BJ (cell line): Measurements from ENCODE around the gene ANKRD2. TPM values are rescaled to one million over a fixed set of nuclear protein-coding genes. Genes with fewer than 3 reads are reported as not detected.
A peak's percentile ranks its signal among the peaks of the same experiment; 100 is the strongest.

Source experiments
- CTCF ChIA-PET: fragments of 350-600 bp; formaldehyde crosslinking; extraction: SDS; loops from one replicate; lab custom pipeline; 2021; ENCODE audit warnings: antibody characterized with exemption, inconsistent platforms; lab: Yijun Ruan, JAX
- POLR2A ChIA-PET: fragments of 300-600 bp; sonication (Branson Sonifier 250); formaldehyde crosslinking; extraction: SDS; loops from one replicate; lab custom pipeline; 2021; ENCODE audit warnings: antibody characterized with exemption; lab: Charles Lee
- DNase-seq: peaks from one replicate; pipeline ENCODE4 v3.0.0-alpha.2; 2011; ENCODE audit warnings: low read depth
- H3K27me3 ChIP-seq: 2 replicates; pipeline ENCODE4 v1.6.0; 2011; ENCODE audit warnings: low read length; ENCODE audit not compliant: control insufficient read depth, insufficient read depth
- H3K36me3 ChIP-seq: 2 replicates; pipeline ENCODE4 v1.5.1; 2011; ENCODE audit warnings: low read length; ENCODE audit not compliant: control insufficient read depth, insufficient read depth
- H3K4me3 ChIP-seq: 2 replicates; pipeline ENCODE4 v1.5.1; 2011; ENCODE audit warnings: low read depth, mild to moderate bottlenecking, control low read depth, low read length
- polyA plus RNA-seq: library from polyadenylated mRNA; depleted of rRNA; stranded (reverse); fragments of >200 nt; gene quantifications from 2 replicates; pipeline ENCODE4 v1.2.3, GENCODE V29; 2011
- TF ChIP-seq, protein P1 (sequence below): IDR thresholded peaks from 2 replicates; pipeline ENCODE4 v1.5.1; 2011; ENCODE audit warnings: low read depth, mild to moderate bottlenecking, control low read depth, inconsistent platforms, low read length, moderate library complexity; ENCODE audit not compliant: insufficient read depth

The ANKRD2 gene
- polyA plus RNA-seq, 1 experiment, result 0.37 TPM

DNA sequence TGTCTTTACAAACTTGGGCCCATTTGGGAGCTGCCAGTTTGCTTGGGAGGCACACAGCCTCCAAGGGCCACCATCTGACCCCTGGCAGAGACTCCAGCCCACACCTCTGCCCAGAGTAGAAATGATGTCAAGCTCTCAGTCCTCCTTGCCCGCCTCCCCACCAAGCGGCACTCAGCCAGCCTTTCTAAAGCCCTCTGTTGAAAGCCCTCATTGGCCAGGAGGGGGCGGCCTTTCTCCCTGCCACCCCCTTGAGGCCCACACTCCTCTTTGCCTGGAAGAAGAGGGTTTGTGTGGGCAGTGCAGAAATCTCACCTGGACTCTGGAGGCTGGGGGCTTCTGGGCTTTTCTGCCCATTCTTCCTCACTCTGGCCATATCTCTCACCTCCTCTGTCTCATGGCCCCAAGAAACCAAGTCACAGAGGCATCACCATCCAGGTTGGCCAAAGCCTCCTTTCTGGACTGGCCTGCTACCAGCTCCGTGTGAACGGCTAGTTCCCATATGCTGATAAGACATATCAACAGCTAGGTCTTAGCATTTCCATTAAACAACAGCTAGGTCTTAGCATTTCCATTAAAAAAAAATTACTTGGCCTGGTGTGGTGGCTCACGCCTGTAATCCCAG is 37.7 kb upstream of the ANKRD2 start:
- ChIA-PET POLR2A (interaction anchor here (0.6 kb wide), 1 partner anchor 114 kb away, joined by 3 read pairs; no protein-coding TSS in a partner anchor), CTCF (interaction anchor here (1.0 to 3.1 kb wide), 14 partner anchors 10 to 110 kb away, joined by 3 to 43 read pairs (median 5); no protein-coding TSS in a partner anchor)
- TF ChIP-seq, protein P1, sequence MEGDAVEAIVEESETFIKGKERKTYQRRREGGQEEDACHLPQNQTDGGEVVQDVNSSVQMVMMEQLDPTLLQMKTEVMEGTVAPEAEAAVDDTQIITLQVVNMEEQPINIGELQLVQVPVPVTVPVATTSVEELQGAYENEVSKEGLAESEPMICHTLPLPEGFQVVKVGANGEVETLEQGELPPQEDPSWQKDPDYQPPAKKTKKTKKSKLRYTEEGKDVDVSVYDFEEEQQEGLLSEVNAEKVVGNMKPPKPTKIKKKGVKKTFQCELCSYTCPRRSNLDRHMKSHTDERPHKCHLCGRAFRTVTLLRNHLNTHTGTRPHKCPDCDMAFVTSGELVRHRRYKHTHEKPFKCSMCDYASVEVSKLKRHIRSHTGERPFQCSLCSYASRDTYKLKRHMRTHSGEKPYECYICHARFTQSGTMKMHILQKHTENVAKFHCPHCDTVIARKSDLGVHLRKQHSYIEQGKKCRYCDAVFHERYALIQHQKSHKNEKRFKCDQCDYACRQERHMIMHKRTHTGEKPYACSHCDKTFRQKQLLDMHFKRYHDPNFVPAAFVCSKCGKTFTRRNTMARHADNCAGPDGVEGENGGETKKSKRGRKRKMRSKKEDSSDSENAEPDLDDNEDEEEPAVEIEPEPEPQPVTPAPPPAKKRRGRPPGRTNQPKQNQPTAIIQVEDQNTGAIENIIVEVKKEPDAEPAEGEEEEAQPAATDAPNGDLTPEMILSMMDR, result peak; percentile 66
- Histone ChIP-seq H3K27me3 (no peaks in the 10 kb centered on the region), H3K4me3 (no peak overlapping the region), H3K36me3 (no peaks in the 10 kb centered on the region)
- DNase-seq, result no peak

DNA sequence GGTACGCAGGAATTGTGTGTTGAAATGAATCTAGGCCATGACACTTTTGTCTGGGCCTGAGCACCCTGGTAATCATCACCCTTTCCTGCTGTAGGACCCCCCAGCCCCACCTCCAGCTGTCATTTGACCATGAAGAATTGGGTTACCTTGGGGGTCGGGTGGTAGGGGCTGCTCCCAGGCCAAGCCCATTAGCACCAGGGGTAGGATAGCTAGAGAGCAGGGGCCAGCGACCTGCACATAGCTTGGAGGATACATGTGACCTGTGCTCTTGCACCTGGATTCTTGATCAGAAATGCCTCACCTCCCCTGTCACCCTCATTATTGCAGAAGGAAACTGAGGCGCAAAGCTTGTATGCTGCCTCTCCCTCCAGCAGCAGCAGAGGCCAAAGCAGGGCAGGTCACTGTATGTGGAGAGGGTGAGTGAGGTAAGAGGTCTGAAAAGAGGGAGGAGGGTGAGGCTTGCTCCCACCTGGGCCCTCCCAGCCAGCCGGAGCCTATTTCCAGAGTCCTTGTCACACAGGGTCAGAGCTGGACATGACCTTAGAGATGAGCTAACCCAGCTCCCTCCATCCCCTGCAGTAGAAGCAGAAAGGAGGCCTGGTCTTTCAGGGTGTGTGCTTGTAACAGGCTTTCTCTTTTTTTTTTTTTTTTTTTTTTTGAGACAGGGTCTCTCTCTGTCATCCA is 35.3 kb upstream of the ANKRD2 start:
- ChIA-PET CTCF (interaction anchor here (1.0 to 8.7 kb wide), 2 partner anchors 16 to 38 kb away, joined by 3 to 66 read pairs; partner anchors contain the start of gene UBTD1), POLR2A (no interaction called here)
- DNase-seq, result no peak
- Histone ChIP-seq H3K36me3 (no peaks in the 10 kb centered on the region), H3K27me3 (no peaks in the 10 kb centered on the region), H3K4me3 (no peak overlapping the region)
- TF ChIP-seq, protein P1, result no peak

DNA sequence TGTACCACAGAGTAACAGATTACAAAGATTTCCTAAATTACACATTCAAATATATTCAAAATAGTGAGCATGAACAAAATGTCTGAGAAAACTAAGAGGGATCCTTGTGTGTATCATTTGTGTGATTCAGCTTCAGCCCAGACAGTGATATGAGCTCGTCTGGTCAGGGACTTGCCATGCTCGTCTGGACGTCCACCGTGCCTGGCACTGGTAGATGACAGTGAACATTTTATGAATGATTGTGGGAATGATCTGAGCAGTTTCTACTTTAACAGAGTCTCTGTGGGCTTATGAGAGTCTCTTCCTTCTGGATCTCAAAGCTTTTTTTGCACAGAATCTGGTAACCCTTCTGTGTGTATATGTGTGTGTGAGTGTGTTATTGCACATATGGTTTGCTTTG is 34.2 kb upstream of the ANKRD2 start:
- ChIA-PET POLR2A (interaction anchor here (0.9 kb wide), 1 partner anchor 39 kb away, joined by 3 read pairs; the partner anchor contains the start of gene UBTD1), CTCF (interaction anchor here (0.5 to 8.7 kb wide), 3 partner anchors 15 to 123 kb away, joined by 4 to 66 read pairs (median 4); no protein-coding TSS in a partner anchor)
- TF ChIP-seq, protein P1, result no peak
- H3K27me3 ChIP-seq, result no peaks in the 10 kb centered on the region
- no peak for DNase-seq
- H3K4me3 ChIP-seq, result no peak overlapping the region
- H3K36me3 ChIP-seq, result no peaks in the 10 kb centered on the region

DNA sequence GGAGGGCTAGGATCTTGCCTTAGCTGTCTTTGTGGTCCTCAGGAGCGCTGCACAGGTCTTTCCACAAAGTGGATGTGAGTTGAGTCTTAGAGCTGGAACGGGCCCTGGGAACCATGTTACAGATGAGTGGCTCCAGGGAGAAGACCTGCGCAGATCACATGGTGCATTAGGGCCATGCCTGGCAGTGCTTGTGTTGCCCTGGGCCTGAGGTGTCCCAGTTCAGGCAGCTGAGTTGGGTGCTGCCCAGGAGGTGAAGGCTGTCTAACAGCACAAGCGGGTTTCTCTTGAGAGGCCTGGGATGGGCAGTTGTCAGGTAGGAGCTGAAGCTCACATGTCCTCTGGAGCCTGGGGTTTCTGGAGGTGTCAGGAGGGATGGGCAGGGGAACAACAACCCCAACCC is 33.7 kb upstream of the ANKRD2 start:
- POLR2A ChIA-PET, result interaction anchor here (0.7 to 0.9 kb wide), 2 partner anchors 40 to 63 kb away, joined by 3 to 6 read pairs; partner anchors contain the start of gene UBTD1
- no peak overlapping the region for H3K4me3 ChIP-seq
- TF ChIP-seq, protein P1, result no peak
- no peaks in the 10 kb centered on the region for H3K36me3 ChIP-seq
- CTCF ChIA-PET, result interaction anchor here (0.5 to 8.7 kb wide), 3 partner anchors 14 to 124 kb away, joined by 4 to 66 read pairs (median 4); no protein-coding TSS in a partner anchor
- H3K27me3 ChIP-seq, result no peaks in the 10 kb centered on the region
- no peak for DNase-seq

DNA sequence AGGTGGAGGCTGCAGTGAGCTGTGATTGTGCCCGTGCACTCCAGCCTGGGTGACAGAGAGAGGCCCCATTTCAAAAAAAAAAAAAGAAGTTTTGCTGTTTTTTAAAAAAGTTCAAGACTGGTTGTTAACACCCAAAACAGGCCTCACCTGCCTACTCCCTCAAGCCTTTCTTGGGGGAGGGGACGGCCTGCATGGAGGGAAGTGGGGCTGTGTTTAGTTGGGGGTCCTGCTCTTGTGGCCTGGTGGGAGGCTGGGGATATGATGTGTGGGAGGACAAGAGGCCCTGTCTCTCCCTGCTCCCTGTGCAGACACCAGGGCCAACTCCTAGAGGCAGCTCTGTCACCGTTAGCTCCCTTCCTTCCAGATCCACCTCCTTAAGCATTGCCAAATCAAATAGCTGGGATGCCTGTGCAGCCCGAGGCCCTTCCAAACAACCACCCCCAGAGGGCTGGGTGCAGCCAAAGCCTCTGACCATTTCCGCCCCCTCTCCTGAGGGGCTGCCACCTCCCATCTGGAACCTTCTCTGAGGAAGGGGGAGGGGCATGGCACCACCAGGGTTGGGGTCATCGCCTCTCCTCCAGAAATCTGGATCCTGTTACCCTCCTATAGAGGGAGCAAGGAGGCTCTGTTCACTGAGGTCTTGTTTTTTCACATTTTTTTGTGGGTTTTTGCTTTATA is 32.9 kb upstream of the ANKRD2 start:
- TF ChIP-seq, protein P1, result peak; percentile 51
- ChIA-PET POLR2A (interaction anchor here (0.7 to 1.0 kb wide), 2 partner anchors 10 to 64 kb away, joined by 3 to 6 read pairs; no protein-coding TSS in a partner anchor), CTCF (interaction anchor here (0.6 to 8.7 kb wide), 8 partner anchors 13 to 75 kb away, joined by 3 to 66 read pairs (median 4); no protein-coding TSS in a partner anchor)
- Histone ChIP-seq H3K4me3 (no peak overlapping the region), H3K27me3 (no peaks in the 10 kb centered on the region), H3K36me3 (no peaks in the 10 kb centered on the region)
- DNase-seq, result peak; percentile 66
